Measurements from ENCODE around the gene KPNB1.

Gene KPNB1

DNA sequence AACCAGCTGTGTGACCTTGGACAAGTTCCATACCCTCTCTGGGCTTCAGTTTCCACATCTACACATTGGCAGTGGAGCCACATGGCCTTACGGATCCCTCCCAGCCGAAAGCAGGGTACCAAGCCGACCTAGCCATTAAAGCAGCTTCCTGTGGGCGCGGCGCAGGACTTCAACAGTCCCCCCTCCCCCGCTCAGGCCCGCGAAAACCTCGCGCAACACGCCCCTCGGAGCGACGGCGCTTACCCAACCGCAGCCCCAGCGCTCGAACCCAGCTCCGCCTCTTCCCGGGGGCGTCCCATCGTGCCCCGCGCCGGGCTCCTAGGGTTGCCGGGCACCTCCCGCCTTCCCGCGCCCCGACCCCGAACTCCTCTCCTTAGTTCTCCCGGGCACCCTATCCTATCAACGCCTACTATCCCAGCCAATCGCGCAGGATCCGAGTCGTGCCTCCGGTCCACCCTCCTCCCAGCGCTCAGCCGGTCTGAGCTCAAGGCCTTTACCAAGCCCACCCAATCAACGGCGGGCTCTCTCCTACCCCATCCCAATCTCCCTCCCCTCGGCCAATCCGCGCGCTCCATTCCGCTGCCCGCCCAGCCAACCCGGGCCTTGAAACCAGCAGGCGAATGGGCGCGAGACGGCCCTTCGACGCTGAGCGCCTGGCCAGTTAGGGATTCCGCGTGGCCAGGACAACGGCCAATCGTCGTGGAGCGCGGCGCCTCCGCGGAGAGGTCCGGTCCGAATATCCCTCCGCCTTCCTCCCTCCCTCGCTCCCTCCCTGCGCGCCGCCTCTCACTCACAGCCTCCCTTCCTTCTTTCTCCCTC is at the start of gene KPNB1:
TSS of gene KPNB1 (plus strand) at position 767 of the 819 bp plus-strand sequence. CDS start 326 bp downstream, outside the sequence.
- DNase-seq (ENCODE audit: low read depth): peak; percentile 100
- peak within 1 kb of the TSS; percentile 77 for H3K4me3 ChIP-seq (ENCODE audit: control insufficient read depth, low read depth, low read length)
- TF ChIP-seq, protein P1, sequence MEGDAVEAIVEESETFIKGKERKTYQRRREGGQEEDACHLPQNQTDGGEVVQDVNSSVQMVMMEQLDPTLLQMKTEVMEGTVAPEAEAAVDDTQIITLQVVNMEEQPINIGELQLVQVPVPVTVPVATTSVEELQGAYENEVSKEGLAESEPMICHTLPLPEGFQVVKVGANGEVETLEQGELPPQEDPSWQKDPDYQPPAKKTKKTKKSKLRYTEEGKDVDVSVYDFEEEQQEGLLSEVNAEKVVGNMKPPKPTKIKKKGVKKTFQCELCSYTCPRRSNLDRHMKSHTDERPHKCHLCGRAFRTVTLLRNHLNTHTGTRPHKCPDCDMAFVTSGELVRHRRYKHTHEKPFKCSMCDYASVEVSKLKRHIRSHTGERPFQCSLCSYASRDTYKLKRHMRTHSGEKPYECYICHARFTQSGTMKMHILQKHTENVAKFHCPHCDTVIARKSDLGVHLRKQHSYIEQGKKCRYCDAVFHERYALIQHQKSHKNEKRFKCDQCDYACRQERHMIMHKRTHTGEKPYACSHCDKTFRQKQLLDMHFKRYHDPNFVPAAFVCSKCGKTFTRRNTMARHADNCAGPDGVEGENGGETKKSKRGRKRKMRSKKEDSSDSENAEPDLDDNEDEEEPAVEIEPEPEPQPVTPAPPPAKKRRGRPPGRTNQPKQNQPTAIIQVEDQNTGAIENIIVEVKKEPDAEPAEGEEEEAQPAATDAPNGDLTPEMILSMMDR (conservative IDR thresholded peaks at IDR 0.05; ENCODE audit: control insufficient read depth, insufficient read depth, low read depth, low read length): no peak

DNA sequence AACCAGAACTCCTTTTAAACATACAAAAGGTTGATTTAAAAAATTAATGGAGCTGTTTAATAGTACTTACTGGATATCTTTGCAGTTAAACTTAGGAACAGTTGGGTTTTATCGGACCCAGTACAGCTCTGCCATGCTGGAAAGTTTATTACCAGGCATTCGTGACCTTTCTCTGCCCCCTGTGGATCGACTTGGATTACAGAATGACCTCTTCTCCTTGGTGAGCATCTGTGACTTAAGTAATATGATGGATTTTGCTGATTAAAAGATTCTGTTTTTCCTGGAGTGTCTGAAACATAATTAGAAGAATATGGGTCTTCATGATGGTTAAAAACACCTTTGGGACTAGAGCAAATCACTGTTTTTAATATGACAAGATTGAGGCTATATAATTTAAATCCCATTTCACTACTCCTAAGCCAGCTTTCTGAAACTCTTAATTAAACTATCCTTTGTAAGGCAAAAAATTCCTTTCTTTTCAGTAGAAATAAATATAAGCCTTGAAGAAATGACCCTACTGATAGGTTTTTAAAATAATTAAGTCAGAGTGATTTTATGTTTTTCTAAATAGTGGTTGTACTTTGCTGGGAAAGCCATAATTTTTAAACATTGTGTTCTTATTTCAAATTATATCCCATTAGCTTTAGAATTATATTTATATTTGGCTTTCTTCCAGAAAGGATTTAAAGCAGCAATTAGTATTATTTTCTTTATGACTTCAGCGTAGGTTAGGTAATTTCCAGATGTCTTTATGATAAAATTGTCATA is 45.7 kb upstream of the KPNB1 start:
- DNase-seq (ENCODE audit: low read depth): peak; percentile 18
- TF ChIP-seq, protein P1 (conservative IDR thresholded peaks at IDR 0.05; ENCODE audit: control insufficient read depth, insufficient read depth, low read depth, low read length): no peak
- H3K4me3 ChIP-seq (ENCODE audit: control insufficient read depth, low read depth, low read length): no peak overlapping the region

DNA sequence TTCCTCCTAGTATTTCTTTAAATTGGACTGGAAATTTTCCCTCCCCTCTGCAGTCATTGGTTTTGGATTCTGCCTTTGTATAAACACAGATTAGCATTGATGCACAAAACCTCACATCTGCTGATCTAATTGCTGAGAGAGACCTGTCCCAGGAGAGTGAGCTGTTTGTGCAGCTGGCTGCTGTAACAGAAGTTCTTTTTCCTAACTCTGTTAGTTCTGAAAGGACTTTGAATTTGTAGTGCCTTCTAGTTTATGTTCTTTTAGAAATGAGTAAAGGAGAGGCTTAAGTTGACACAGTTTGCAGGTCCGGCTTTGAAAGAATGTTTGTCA is 45.2 kb upstream of the KPNB1 start:
- no peak overlapping the region for H3K4me3 ChIP-seq (ENCODE audit: control insufficient read depth, low read depth, low read length)
- DNase-seq (ENCODE audit: low read depth): peak; percentile 80
- TF ChIP-seq, protein P1 (conservative IDR thresholded peaks at IDR 0.05; ENCODE audit: control insufficient read depth, insufficient read depth, low read depth, low read length): no peak

DNA sequence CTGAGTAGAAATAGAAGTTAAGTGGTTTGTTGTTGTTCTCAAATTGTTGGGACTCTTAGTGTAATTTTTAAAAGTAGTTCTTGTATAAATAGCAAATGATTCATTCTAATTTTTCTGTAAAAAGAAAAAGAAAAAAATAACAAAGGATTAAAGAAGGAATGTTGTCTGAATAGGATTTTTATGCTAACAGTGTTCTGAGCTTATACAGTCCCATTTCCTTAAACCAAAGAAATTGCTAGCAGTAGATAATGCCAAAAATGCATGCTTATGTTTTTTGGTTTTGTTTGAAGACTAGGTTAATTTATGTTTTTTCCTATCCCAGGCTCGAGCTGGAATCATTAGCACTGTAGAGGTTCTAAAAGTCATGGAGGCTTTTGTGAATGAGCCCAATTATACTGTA is 44.7 kb upstream of the KPNB1 start:
- DNase-seq (ENCODE audit: low read depth): no peak
- H3K4me3 ChIP-seq (ENCODE audit: control insufficient read depth, low read depth, low read length): no peak overlapping the region
- TF ChIP-seq, protein P1 (conservative IDR thresholded peaks at IDR 0.05; ENCODE audit: control insufficient read depth, insufficient read depth, low read depth, low read length): no peak

DNA sequence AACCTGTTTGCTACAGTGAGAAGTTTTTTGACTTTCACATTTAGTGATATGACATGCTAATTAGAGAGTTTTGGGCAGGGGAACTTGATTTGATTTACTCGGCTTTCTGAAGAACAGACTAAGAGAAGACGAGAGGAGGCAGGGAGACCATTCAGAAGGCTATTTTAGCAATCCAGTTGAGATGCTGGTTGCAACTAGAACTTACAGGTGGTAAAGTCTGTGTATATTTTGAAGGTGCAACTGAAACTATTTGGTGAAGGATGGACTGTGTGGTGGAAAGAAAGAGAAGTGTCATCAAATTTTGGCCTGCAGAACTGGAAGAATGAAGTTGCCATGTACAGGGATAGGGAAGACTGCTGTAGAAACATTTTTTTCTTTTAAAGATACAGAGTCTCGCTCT is 42.2 kb upstream of the KPNB1 start:
- no peak overlapping the region for H3K4me3 ChIP-seq (ENCODE audit: control insufficient read depth, low read depth, low read length)
- DNase-seq (ENCODE audit: low read depth): no peak
- TF ChIP-seq, protein P1 (conservative IDR thresholded peaks at IDR 0.05; ENCODE audit: control insufficient read depth, insufficient read depth, low read depth, low read length): no peak

DNA sequence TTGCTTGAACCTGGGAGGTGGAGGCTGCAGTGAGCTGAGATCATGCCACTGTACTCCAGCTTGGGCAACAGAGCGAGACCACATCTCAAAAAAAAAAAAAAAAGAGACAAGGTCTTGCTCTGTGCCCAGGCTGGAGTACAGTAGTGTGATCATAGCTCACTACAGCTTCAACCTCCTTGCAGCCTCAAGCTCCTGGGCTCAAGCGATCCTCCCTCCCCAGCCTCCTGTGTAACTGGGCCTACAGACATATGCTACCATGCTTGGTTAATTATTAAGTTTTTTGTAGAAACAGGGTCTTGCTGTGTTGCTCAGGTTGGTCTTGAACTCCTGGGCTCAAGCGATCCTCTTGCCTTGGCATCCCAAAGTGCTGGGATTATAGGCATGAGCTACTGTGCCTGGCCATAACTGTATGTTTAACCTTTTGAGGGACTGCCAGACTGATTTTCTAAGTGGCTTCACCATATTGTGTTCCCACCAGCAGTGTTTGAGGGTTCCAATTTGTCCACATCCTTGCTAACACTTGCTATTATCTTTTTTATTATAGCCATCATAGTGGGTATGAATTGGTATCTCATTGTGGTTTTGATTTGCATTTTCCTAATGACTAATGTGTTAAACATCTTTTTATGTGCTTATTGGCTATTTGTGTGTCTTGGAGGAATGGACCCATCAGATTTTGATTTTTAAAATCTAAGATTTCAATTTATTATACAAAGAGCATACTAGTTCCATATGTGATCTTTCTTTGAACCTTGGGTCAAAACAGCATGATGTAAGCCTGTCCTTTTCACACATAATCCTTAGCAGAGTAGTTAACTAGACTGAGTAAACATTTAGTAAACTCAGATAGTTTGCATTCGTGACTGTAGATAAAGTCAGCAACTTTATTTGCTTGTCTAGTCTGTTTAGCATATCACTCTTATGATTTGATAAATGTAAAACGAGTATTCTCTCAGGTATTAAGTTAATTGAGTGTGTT is 38.1 kb upstream of the KPNB1 start:
- H3K4me3 ChIP-seq (ENCODE audit: control insufficient read depth, low read depth, low read length): no peak overlapping the region
- peak; percentile 23 for DNase-seq (ENCODE audit: low read depth)
- TF ChIP-seq, protein P1 (conservative IDR thresholded peaks at IDR 0.05; ENCODE audit: control insufficient read depth, insufficient read depth, low read depth, low read length): no peak
